ENCODE data around the gene TYW3. TPM values are rescaled to one million over a fixed set of nuclear protein-coding genes. Genes with fewer than 3 reads are reported as not detected.

Gene TYW3
- total and polyA plus RNA-seq, 4 donors: 6.2 to 13.1 (median 8.3) TPM

GRCh38 chr1:74715236-74715502 lies 17.8 kb upstream of the TYW3 start:
- Histone ChIP-seq H3K9ac (ENCODE audit: low read depth in 1 of 2, low read length in 2 of 2) (no peak overlapping the region), H3K9me3 (ENCODE audit: control insufficient read depth in 4 of 4, low read length in 3 of 4) (no peaks in the 10 kb centered on the region), H3K27me3 (ENCODE audit: control insufficient read depth in 4 of 4, insufficient read depth in 4 of 4, low read length in 3 of 4) (no peaks in the 10 kb centered on the region), H3K4me1 (ENCODE audit: control insufficient read depth in 4 of 4, insufficient read depth in 4 of 4, low read length in 3 of 4) (no peaks in the 10 kb centered on the region), H3K4me3 (ENCODE audit: low read depth in 1 of 3, low read length in 3 of 3) (no peak overlapping the region), H3K27ac (ENCODE audit: low read depth in 1 of 2, low read length in 2 of 2) (no peak overlapping the region), H3K36me3 (ENCODE audit: control insufficient read depth in 4 of 4, insufficient read depth in 3 of 4, low read depth in 1 of 4, low read length in 3 of 4) (peaks cover 7 to 82% (median 65%) of the 10 kb centered on the region in 4 donors)
- TF ChIP-seq RAD21 (IDR thresholded peaks at IDR 0.05) (no peak), FOXA2 (IDR thresholded peaks at IDR 0.05) (no peak)
- DNase-seq (ENCODE audit: low spot score): no peak
- 92% methylated on average over 1 of the region's 1 CpG for WGBS

DNA sequence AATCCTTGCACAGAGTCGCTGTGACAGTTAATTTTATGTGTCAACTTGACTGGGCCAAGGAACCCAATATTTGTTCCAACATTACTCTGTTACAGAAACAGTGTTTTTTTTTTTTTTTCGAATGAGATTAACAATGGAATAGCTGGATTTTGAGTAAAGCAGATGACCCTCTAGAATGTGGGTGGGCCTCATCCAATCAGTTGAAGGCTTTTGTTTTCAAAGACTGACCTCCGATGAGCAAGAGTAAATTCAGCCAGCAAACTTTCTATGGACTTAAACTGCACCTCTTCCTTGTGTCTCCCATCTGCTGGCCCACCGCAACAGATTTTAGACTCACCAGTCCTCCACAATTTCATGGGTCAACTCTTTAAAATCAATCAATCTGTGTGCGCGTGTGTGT lies 17.1 kb upstream of the TYW3 start:
- no peaks in the 10 kb centered on the region for H3K9me3 ChIP-seq (ENCODE audit: control insufficient read depth in 4 of 4, low read length in 3 of 4)
- H3K27ac ChIP-seq (ENCODE audit: low read depth in 1 of 2, low read length in 2 of 2): no peak overlapping the region
- DNase-seq (ENCODE audit: low spot score): no peak
- WGBS: 82% methylated on average over 6 of the region's 6 CpGs
- H3K36me3 ChIP-seq (ENCODE audit: control insufficient read depth in 4 of 4, insufficient read depth in 3 of 4, low read depth in 1 of 4, low read length in 3 of 4): peaks cover 9 to 88% (median 67%) of the 10 kb centered on the region in 4 donors
- no peak overlapping the region for H3K9ac ChIP-seq (ENCODE audit: low read depth in 1 of 2, low read length in 2 of 2)
- H3K4me1 ChIP-seq (ENCODE audit: control insufficient read depth in 4 of 4, insufficient read depth in 4 of 4, low read length in 3 of 4): no peaks in the 10 kb centered on the region
- H3K27me3 ChIP-seq (ENCODE audit: control insufficient read depth in 4 of 4, insufficient read depth in 4 of 4, low read length in 3 of 4): no peaks in the 10 kb centered on the region
- TF ChIP-seq SP1 (IDR thresholded peaks at IDR 0.05): no peak
- TF ChIP-seq FOXA1 (IDR thresholded peaks at IDR 0.05): no peak
- no peak overlapping the region for H3K4me3 ChIP-seq (ENCODE audit: low read depth in 1 of 3, low read length in 3 of 3)

DNA sequence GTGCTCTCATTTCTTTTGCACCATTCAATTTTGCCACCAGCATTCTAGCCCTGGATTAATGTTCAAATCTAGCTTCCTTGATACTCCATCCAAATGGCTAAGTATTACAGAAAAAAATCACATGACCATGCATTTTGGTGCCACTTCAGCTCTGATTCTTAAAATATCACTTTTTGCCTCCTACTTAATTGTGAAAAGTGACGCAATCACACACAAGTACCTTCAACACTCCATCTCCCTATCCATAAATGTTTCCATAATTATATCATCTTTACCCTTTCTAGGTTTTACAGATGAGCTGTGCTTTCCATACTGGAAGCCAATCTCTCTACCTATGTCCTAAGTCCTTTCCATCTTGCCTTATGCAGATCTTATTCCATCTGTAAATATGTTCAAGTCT lies 16.1 kb upstream of the TYW3 start:
- Histone ChIP-seq H3K9ac (ENCODE audit: low read depth in 1 of 2, low read length in 2 of 2) (no peak overlapping the region), H3K27me3 (ENCODE audit: control insufficient read depth in 4 of 4, insufficient read depth in 4 of 4, low read length in 3 of 4) (no peaks in the 10 kb centered on the region), H3K36me3 (ENCODE audit: control insufficient read depth in 4 of 4, insufficient read depth in 3 of 4, low read depth in 1 of 4, low read length in 3 of 4) (peaks cover 13 to 88% (median 69%) of the 10 kb centered on the region in 4 donors), H3K4me3 (ENCODE audit: low read depth in 1 of 3, low read length in 3 of 3) (no peak overlapping the region), H3K9me3 (ENCODE audit: control insufficient read depth in 4 of 4, low read length in 3 of 4) (no peaks in the 10 kb centered on the region), H3K4me1 (ENCODE audit: control insufficient read depth in 4 of 4, insufficient read depth in 4 of 4, low read length in 3 of 4) (no peaks in the 10 kb centered on the region), H3K27ac (ENCODE audit: low read depth in 1 of 2, low read length in 2 of 2) (no peak overlapping the region)
- no peak for DNase-seq (ENCODE audit: low spot score)
- TF ChIP-seq NR2F2 (IDR thresholded peaks at IDR 0.05) (no peak), RAD21 (IDR thresholded peaks at IDR 0.05) (no peak), RXRA (IDR thresholded peaks at IDR 0.05) (no peak), HNF4A (conservative IDR thresholded peaks at IDR 0.05) (no peak), ATF3 (IDR thresholded peaks at IDR 0.05) (no peak), FOXA2 (IDR thresholded peaks at IDR 0.05) (no peak), YY1 (IDR thresholded peaks at IDR 0.05) (no peak), FOXA1 (IDR thresholded peaks at IDR 0.05) (no peak), HNF4G (IDR thresholded peaks at IDR 0.05) (no peak)
- TF ChIP-seq, protein P1, sequence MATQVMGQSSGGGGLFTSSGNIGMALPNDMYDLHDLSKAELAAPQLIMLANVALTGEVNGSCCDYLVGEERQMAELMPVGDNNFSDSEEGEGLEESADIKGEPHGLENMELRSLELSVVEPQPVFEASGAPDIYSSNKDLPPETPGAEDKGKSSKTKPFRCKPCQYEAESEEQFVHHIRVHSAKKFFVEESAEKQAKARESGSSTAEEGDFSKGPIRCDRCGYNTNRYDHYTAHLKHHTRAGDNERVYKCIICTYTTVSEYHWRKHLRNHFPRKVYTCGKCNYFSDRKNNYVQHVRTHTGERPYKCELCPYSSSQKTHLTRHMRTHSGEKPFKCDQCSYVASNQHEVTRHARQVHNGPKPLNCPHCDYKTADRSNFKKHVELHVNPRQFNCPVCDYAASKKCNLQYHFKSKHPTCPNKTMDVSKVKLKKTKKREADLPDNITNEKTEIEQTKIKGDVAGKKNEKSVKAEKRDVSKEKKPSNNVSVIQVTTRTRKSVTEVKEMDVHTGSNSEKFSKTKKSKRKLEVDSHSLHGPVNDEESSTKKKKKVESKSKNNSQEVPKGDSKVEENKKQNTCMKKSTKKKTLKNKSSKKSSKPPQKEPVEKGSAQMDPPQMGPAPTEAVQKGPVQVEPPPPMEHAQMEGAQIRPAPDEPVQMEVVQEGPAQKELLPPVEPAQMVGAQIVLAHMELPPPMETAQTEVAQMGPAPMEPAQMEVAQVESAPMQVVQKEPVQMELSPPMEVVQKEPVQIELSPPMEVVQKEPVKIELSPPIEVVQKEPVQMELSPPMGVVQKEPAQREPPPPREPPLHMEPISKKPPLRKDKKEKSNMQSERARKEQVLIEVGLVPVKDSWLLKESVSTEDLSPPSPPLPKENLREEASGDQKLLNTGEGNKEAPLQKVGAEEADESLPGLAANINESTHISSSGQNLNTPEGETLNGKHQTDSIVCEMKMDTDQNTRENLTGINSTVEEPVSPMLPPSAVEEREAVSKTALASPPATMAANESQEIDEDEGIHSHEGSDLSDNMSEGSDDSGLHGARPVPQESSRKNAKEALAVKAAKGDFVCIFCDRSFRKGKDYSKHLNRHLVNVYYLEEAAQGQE (IDR thresholded peaks at IDR 0.05): no peak
- TF ChIP-seq, protein P2, sequence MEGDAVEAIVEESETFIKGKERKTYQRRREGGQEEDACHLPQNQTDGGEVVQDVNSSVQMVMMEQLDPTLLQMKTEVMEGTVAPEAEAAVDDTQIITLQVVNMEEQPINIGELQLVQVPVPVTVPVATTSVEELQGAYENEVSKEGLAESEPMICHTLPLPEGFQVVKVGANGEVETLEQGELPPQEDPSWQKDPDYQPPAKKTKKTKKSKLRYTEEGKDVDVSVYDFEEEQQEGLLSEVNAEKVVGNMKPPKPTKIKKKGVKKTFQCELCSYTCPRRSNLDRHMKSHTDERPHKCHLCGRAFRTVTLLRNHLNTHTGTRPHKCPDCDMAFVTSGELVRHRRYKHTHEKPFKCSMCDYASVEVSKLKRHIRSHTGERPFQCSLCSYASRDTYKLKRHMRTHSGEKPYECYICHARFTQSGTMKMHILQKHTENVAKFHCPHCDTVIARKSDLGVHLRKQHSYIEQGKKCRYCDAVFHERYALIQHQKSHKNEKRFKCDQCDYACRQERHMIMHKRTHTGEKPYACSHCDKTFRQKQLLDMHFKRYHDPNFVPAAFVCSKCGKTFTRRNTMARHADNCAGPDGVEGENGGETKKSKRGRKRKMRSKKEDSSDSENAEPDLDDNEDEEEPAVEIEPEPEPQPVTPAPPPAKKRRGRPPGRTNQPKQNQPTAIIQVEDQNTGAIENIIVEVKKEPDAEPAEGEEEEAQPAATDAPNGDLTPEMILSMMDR (IDR thresholded peaks at IDR 0.05; ENCODE audit: low read depth, low read length, missing input control): no peak
- TF ChIP-seq, protein P3, sequence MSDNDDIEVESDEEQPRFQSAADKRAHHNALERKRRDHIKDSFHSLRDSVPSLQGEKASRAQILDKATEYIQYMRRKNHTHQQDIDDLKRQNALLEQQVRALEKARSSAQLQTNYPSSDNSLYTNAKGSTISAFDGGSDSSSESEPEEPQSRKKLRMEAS (IDR thresholded peaks at IDR 0.05): no peak
- WGBS: 100% methylated on average over 1 of the region's 1 CpG

All from liver (tissue), 9 donors.